ENCODE data around the gene KRTAP5-3.

Gene KRTAP5-3

GRCh38 chr11:1639102-1639620, 30.9 kb upstream of the KRTAP5-3 start:
- TF ChIP-seq ZNF280D (tag by site-specific recombination; IDR thresholded peaks at IDR 0.05), result no peak
- no peak for TF ChIP-seq KLF17 (tag by site-specific recombination; IDR thresholded peaks at IDR 0.05)
- 0 out of 2 replicates have a peak, but pooled peaks have one; percentile 30 for TF ChIP-seq KLF1 (tag by site-specific recombination; IDR thresholded peaks at IDR 0.05)
- TF ChIP-seq ZBTB6 (tag by site-specific recombination; IDR thresholded peaks at IDR 0.05), result no peak
- no peak for TF ChIP-seq ZNF433 (tag by site-specific recombination; IDR thresholded peaks at IDR 0.05; ENCODE audit: low read depth)
- no peak for TF ChIP-seq ZNF223 (tag by site-specific recombination; IDR thresholded peaks at IDR 0.05)
- no peak for TF ChIP-seq ZBTB49 (tag by site-specific recombination; IDR thresholded peaks at IDR 0.05; ENCODE audit: low read depth)
- no peak for TF ChIP-seq ZNF24 (tag by site-specific recombination; IDR thresholded peaks at IDR 0.05)
- ChIA-PET POLR2A (no interaction called here), CTCF (interaction anchor here (0.6 to 5.6 kb wide), 21 partner anchors 10 to 553 kb away, joined by 3 to 67 read pairs (median 3); partner anchors contain the start of genes KRTAP5-2 and KRTAP5-5)
- H3K4me1 ChIP-seq (ENCODE audit: control insufficient read depth, insufficient read depth, low read length), result no peaks in the 10 kb centered on the region
- no peaks in the 10 kb centered on the region for H3K36me3 ChIP-seq (ENCODE audit: control insufficient read depth in 2 of 2, insufficient read depth in 1 of 2, low read length in 2 of 2)
- no peaks in the 10 kb centered on the region for H3K9me3 ChIP-seq (ENCODE audit: control insufficient read depth, insufficient read depth, low read depth, low read length)
- no peak overlapping the region for H3K27ac ChIP-seq (ENCODE audit: extremely low read depth, low read depth, low read length)
- H3K4me3 ChIP-seq (ENCODE audit: low read depth, low read length), result no peak overlapping the region

- Histone ChIP-seq H3K27ac (ENCODE audit: extremely low read depth, low read depth, low read length) (no peak overlapping the region), H3K4me3 (ENCODE audit: low read depth, low read length) (no peak overlapping the region), H3K9me3 (ENCODE audit: control insufficient read depth, insufficient read depth, low read depth, low read length) (no peaks in the 10 kb centered on the region), H3K36me3 (ENCODE audit: control insufficient read depth in 2 of 2, insufficient read depth in 1 of 2, low read length in 2 of 2) (no peaks in the 10 kb centered on the region), H3K4me1 (ENCODE audit: control insufficient read depth, insufficient read depth, low read length) (no peaks in the 10 kb centered on the region)
- TF ChIP-seq ZNF560 (tag by site-specific recombination; IDR thresholded peaks at IDR 0.05; ENCODE audit: borderline replicate concordance), result no peak
- no peak for TF ChIP-seq ZSCAN30 (tag by site-specific recombination; IDR thresholded peaks at IDR 0.05)
- TF ChIP-seq ZBTB10 (tag by site-specific recombination; IDR thresholded peaks at IDR 0.05), result no peak
- TF ChIP-seq ZNF561 (tag by site-specific recombination; IDR thresholded peaks at IDR 0.05; ENCODE audit: borderline replicate concordance), result no peak
- TF ChIP-seq ZNF280D (tag by site-specific recombination; IDR thresholded peaks at IDR 0.05), result no peak
- TF ChIP-seq MEIS1 (CRISPR knock-in tag; IDR thresholded peaks at IDR 0.05; ENCODE audit: borderline replicate concordance), result no peak
- TF ChIP-seq ZNF830 (tag by site-specific recombination; IDR thresholded peaks at IDR 0.05; ENCODE audit: low read depth), result no peak
- TF ChIP-seq ZNF654 (tag by site-specific recombination; IDR thresholded peaks at IDR 0.05; ENCODE audit: low read depth), result no peak
- TF ChIP-seq ZNF530 (tag by site-specific recombination; IDR thresholded peaks at IDR 0.05; ENCODE audit: low read depth), result no peak
- no peak for TF ChIP-seq ZNF184 (tag by site-specific recombination; IDR thresholded peaks at IDR 0.05)
- TF ChIP-seq KLF9 (tag by site-specific recombination; IDR thresholded peaks at IDR 0.05; ENCODE audit: low read depth), result no peak
- no peak for TF ChIP-seq ZNF155 (tag by site-specific recombination; IDR thresholded peaks at IDR 0.05)
- ChIA-PET CTCF (interaction anchor here (0.6 to 5.6 kb wide), 11 partner anchors 9 to 518 kb away, joined by 3 to 67 read pairs (median 5); partner anchors contain the start of gene KRTAP5-5), POLR2A (no interaction called here)
Observed at GRCh38 chr11:1638344-1638743, 30.1 kb upstream of the KRTAP5-3 start.

Measured in HEK293 (cell line).